Neural progenitor cell (in vitro differentiated cells): ENCODE results near the gene KAT14. TPM values are rescaled to one million over a fixed set of nuclear protein-coding genes. Genes with fewer than 3 reads are reported as not detected.

Experiments
- small RNA-seq: library from RNA; depleted of rRNA; stranded (forward); fragments of <200 nt; gene quantifications from one replicate; pipeline ENCODE3, GENCODE V24; 2015
- total RNA-seq: library from RNA; depleted of rRNA; stranded (reverse); fragments of >200 nt; gene quantifications from 2 replicates; pipeline ENCODE4 v1.2.3, GENCODE V29; 2015; ENCODE audit warnings: low replicate concordance

The KAT14 gene
- total RNA-seq, 1 donor from 2014 or later, result 28.5 TPM

Small RNA genes lying within 50 kb of the gene (small RNA-seq; reads per million reads assigned to genes)
- gene RF00019 (not detected), gene RNU7-137P (not detected)

Other genes with a start within 250 kb of the KAT14 start
- gene SNX5, start 169.1 kb upstream of the KAT14 start, total RNA-seq, result 156 and 226 TPM in 2 replicates
- 57.2 and 87.2 TPM in 2 replicates for gene MGME1, start 168.8 kb upstream of the KAT14 start, total RNA-seq
- 0.25 and 0.62 TPM in 2 replicates for gene OVOL2, start 79.9 kb upstream of the KAT14 start, total RNA-seq
- 24.9 and 58.3 TPM in 2 replicates for gene PET117, start within 50 bp of the KAT14 start, total RNA-seq
- gene ZNF133, start 150.7 kb downstream of the KAT14 start, total RNA-seq, result 24.1 and 24.8 TPM in 2 replicates